Bronchial epithelial cell (primary cell): ENCODE results near the gene HIP1. TPM values are rescaled to one million over a fixed set of nuclear protein-coding genes. Genes with fewer than 3 reads are reported as not detected.

Experiments used
- DNase-seq: peaks from one replicate; pipeline ENCODE4 v3.0.0-alpha.2; 2010; ENCODE audit warnings: low read depth
- FAIRE-seq: peaks from 2 replicates; lab custom pipeline; 2011; peaks lifted over from hg19 to GRCh38; lab: Jason Lieb, UNC
- H3K27me3 ChIP-seq: 2 replicates; pipeline ENCODE4 v1.5.1; 2011; ENCODE audit warnings: low read length; ENCODE audit not compliant: control insufficient read depth, insufficient read depth
- H3K36me3 ChIP-seq: 2 replicates; pipeline ENCODE4 v1.5.1; 2011; ENCODE audit warnings: low read length; ENCODE audit not compliant: control insufficient read depth, insufficient read depth
- H3K4me3 ChIP-seq: 2 replicates; pipeline ENCODE4 v1.5.1; 2011; ENCODE audit warnings: mild to moderate bottlenecking, low read depth, low read length, control low read depth
- total RNA-seq: library from RNA; depleted of rRNA; stranded (reverse); fragments of >200 nt; gene quantifications from 2 replicates; pipeline ENCODE4 v1.2.1, GENCODE V29; 2014
- TF ChIP-seq, protein P1 (sequence below): IDR thresholded peaks from 2 replicates; pipeline ENCODE4 v1.5.1; 2011; ENCODE audit warnings: mild to moderate bottlenecking, moderate library complexity, low read length, control low read depth, inconsistent platforms; ENCODE audit not compliant: insufficient read depth, severe bottlenecking

Gene HIP1
- total RNA-seq, 1 donor from 2014 or later = 3.2 TPM

DNA sequence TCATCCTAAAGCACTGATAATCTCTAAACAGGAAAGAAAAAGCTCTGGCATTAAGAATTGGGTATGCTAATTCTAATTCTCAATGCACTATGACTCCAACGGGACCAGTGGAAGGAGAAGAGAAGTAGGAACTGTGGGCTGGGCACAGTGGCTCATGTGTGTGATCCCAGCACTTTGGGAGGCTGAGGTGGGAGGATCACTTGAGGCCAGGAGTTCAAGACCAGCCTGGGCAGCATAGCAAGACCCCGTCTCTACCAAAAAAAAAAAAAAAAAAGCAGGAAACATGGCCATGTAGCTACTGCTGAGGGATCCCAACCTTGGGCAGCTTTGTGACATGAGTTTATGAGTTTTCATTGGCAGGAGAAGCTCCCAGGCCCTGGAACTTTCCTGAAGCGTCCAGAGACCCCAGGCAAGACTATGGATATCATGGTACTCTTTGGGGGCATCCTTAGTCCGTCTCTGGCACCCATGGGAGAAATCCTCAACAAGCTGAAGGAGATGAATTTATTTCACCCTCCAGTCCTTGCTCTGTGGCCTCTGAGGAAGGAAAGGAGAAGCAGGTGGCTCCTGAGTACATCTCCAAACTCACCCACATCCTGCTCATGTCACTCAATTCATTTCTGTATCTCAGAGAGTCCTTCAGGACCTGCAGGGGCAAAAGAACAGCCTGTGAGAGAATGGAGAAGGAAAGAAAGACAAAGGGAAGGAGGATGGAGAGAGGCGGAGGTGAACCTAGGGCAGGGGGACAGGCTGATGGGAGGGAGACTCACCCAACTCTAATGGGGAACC is 147.1 kb downstream of the HIP1 start:
- TF ChIP-seq, protein P1, sequence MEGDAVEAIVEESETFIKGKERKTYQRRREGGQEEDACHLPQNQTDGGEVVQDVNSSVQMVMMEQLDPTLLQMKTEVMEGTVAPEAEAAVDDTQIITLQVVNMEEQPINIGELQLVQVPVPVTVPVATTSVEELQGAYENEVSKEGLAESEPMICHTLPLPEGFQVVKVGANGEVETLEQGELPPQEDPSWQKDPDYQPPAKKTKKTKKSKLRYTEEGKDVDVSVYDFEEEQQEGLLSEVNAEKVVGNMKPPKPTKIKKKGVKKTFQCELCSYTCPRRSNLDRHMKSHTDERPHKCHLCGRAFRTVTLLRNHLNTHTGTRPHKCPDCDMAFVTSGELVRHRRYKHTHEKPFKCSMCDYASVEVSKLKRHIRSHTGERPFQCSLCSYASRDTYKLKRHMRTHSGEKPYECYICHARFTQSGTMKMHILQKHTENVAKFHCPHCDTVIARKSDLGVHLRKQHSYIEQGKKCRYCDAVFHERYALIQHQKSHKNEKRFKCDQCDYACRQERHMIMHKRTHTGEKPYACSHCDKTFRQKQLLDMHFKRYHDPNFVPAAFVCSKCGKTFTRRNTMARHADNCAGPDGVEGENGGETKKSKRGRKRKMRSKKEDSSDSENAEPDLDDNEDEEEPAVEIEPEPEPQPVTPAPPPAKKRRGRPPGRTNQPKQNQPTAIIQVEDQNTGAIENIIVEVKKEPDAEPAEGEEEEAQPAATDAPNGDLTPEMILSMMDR = no peak
- FAIRE-seq (no peak), DNase-seq (no peak)
- H3K36me3 ChIP-seq = no peaks in the 10 kb centered on the region
- no peaks in the 10 kb centered on the region for H3K27me3 ChIP-seq
- no peak overlapping the region for H3K4me3 ChIP-seq

DNA sequence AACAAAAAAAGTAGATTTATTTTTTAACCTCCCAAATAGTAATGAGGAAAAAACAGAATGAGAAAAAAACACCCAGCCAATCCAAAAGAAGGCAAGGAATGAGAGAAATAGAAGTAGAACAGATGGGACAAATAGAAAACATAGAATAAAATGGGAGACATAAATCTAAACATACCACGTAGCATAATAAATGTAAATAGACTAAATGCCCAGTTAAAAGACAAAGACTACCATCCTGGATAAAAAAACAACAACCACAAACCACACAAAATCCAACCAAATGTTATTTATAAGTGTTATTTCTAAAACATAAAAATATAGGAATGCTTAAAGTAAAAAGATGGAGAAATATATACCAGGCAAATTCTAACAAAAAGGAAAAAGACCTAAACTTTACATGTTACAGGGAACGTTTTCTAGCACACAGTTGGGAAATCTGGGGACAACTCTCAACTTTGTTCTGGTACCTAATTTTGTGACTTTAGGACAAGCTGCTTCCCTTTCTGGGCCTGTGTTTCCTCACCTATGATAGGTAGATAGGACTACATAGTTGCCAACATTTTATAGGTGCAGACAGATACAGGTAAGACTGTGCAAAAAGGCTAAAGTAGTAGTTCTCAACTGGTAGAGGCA is 148.3 kb downstream of the HIP1 start:
- no peak overlapping the region for H3K4me3 ChIP-seq
- DNase-seq (no peak), FAIRE-seq (no peak)
- H3K27me3 ChIP-seq = no peaks in the 10 kb centered on the region
- TF ChIP-seq, protein P1 = no peak
- H3K36me3 ChIP-seq = no peaks in the 10 kb centered on the region

DNA sequence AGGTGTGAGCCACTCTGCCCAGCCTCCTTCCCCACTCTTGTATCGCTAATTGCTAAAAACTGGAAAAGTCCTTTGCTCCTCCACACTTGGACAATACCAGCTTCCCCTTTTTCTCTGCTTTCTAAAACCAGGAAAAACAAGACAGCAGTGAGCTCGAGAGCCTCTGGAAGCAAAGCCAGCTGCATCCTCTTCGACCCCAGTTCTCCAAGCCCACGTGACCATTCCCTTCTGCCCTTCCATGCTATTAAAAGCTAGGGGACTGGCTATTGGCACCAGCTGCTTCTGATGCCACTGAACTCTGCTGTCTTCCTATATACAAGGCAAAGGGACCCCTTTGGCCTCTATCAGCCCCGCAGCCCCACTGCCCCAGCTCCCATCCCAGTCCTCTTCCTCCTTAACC is 154.4 kb downstream of the HIP1 start:
- no peaks in the 10 kb centered on the region for H3K27me3 ChIP-seq
- TF ChIP-seq, protein P1 = no peak
- DNase-seq (no peak), FAIRE-seq (no peak)
- no peak overlapping the region for H3K4me3 ChIP-seq
- no peaks in the 10 kb centered on the region for H3K36me3 ChIP-seq

DNA sequence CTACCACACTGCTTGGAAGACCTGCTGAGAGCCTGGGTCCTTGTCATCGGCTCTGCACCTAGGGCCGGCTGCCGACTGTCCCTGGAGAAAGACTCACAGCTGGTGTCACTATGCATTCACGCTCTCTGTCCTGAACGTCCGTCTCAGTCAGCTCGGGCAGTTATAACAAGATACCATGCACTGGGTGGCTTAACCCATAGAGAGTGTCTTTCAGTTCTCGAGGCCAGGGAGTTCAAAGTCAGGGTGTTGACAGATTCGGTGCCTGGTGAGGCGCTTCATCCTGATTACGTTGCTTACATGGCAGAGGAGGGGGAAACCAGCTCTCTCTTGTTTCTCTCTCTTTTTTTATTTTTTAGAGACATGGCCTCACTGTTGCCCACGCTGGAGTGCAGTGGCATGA is 155.5 kb downstream of the HIP1 start:
- FAIRE-seq (no peak), DNase-seq (no peak)
- H3K4me3 ChIP-seq = no peak overlapping the region
- H3K27me3 ChIP-seq = no peaks in the 10 kb centered on the region
- TF ChIP-seq, protein P1 = no peak
- H3K36me3 ChIP-seq = no peaks in the 10 kb centered on the region

DNA sequence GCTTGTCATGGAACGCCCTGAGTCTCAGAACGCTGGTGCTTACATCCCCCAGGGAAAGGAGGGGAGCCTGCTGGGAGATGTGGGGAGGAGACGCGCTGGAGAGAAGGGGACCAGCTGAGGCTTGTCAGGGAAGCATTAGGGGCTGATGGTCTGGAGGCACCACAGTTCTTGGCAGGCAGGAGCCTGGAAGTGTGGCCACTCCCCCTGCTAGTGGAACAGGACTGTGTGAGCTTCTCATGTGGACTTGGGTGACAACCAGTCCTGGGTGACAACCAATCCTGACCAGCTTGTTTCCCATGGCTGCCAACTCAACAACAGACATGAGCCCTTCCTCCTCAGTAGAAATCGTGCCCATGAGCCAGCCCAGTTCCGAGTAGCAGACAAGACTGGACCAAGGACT is 158.8 kb downstream of the HIP1 start:
- H3K27me3 ChIP-seq = no peaks in the 10 kb centered on the region
- no peaks in the 10 kb centered on the region for H3K36me3 ChIP-seq
- DNase-seq (no peak), FAIRE-seq (no peak)
- no peak overlapping the region for H3K4me3 ChIP-seq
- TF ChIP-seq, protein P1 = no peak
